C4-2B (cell line): ENCODE measurements around the gene AP1S1.

Source experiments
- ZFX ChIP-seq: fragments of 450-650 bp; IDR thresholded peaks from 2 replicates; pipeline ENCODE4 v1.6.1; 2017
- TF ChIP-seq, protein P1 (sequence below): fragments of 450-650 bp; conservative IDR thresholded peaks from 2 replicates; pipeline ENCODE4 v1.5.1; 2017; ENCODE audit warnings: mild to moderate bottlenecking

DNA sequence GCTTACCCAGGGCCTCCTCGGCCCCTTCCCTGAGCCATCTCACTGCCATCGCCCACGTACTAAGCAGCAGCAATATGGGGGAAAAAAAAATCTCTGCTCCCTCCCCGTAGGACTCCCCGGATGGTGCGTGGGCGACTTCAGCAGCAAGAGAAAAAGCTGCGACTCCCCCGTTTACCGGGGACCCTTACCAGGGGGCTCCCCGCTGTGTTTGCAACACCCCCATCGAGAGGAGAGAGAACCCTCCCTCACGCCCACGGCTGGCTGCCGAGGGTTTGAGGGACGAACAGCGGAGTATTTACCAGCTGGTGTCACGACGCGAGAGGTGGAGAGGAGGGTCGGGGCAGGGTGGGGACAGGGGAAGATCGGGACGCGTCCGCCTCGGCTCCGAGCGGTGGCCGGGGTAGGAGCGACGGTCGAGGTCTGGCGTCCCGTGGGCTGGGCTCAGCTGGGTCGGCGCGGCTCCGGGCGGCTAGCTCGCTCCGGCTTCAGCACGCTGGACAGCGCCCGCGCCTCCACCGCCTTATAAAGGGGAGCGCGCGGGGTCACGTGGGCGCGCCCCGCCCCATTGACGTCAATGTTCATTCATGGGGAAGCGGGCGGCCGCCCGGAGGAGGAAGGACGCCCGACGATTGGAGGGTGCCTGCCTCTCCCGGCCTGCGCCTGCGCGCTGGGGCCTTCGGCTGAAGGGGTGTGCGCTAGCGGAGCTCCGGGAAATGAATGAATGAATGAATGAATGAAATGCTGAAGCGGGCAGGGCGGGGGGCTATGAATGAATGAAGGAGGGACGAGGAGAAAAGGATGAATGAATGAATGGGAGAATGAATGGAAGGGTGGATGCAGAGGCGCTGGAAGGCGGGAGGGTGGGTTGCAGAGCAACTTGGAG, 11.0 kb downstream of the AP1S1 start, which contains the start of gene VGF:
- TF ChIP-seq, protein P1, sequence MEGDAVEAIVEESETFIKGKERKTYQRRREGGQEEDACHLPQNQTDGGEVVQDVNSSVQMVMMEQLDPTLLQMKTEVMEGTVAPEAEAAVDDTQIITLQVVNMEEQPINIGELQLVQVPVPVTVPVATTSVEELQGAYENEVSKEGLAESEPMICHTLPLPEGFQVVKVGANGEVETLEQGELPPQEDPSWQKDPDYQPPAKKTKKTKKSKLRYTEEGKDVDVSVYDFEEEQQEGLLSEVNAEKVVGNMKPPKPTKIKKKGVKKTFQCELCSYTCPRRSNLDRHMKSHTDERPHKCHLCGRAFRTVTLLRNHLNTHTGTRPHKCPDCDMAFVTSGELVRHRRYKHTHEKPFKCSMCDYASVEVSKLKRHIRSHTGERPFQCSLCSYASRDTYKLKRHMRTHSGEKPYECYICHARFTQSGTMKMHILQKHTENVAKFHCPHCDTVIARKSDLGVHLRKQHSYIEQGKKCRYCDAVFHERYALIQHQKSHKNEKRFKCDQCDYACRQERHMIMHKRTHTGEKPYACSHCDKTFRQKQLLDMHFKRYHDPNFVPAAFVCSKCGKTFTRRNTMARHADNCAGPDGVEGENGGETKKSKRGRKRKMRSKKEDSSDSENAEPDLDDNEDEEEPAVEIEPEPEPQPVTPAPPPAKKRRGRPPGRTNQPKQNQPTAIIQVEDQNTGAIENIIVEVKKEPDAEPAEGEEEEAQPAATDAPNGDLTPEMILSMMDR, result no peak
- TF ChIP-seq ZFX, result no peak
